SJSA1 (cell line): ENCODE measurements around the gene TM2D1. TPM values are rescaled to one million over a fixed set of nuclear protein-coding genes. Genes with fewer than 3 reads are reported as not detected.

Experiments
- DNase-seq, 2 experiments: peaks; one replicate each; pipeline ENCODE4 v3.0.0-alpha.2; 2015 to 2020; ENCODE audit warnings: low spot score in 2 of 2, low read depth in 1 of 2
- H3K27ac ChIP-seq: fragments of 250-450 bp; sonication (Bioruptor Pico); 2 replicates; pipeline ENCODE4 v1.5.1; 2020; ENCODE audit warnings: mild to moderate bottlenecking, moderate library complexity
- H3K27me3 ChIP-seq: fragments of 250-450 bp; sonication (Bioruptor Pico); replicated peaks from 2 replicates; pipeline ENCODE4 v1.5.1; 2020; ENCODE audit warnings: mild to moderate bottlenecking, moderate library complexity
- H3K36me3 ChIP-seq: fragments of 250-450 bp; sonication (Bioruptor Pico); 2 replicates; pipeline ENCODE4 v1.5.1; 2020; ENCODE audit warnings: mild to moderate bottlenecking
- H3K4me1 ChIP-seq: fragments of 250-450 bp; sonication (Bioruptor Pico); replicated peaks from 2 replicates; pipeline ENCODE4 v1.6.1; 2021; ENCODE audit warnings: mild to moderate bottlenecking
- H3K4me3 ChIP-seq: fragments of 250-450 bp; sonication (Bioruptor Pico); 2 replicates; pipeline ENCODE4 v1.5.1; 2020; ENCODE audit warnings: mild to moderate bottlenecking
- H3K9me3 ChIP-seq: fragments of 250-450 bp; sonication (Bioruptor Pico); replicated peaks from 2 replicates; pipeline ENCODE4 v1.5.1; 2020; ENCODE audit warnings: mild to moderate bottlenecking
- total RNA-seq: library from RNA; depleted of rRNA; stranded (reverse); fragments of >200 nt; shearing (Covaris generic); gene quantifications from 2 replicates; pipeline ENCODE4 v1.2.3, GENCODE V29; 2014; rRNA removed

TM2D1 gene
- total RNA-seq, 1 experiment from 2014 or later, result 55.9 TPM

- 0 out of 2 replicates have a peak, but pooled peaks cover 1% of the 10 kb centered on the region for H3K27me3 ChIP-seq
- no peak for DNase-seq
- no peaks in the 10 kb centered on the region for H3K36me3 ChIP-seq
- H3K9me3 ChIP-seq, result no peaks in the 10 kb centered on the region
- no peaks in the 10 kb centered on the region for H3K4me1 ChIP-seq
- H3K27ac ChIP-seq, result no peak overlapping the region
- H3K4me3 ChIP-seq, result no peak overlapping the region
These were observed 93.5 kb downstream of the TM2D1 start for GRCh38 chr1:61631436-61631835.

Other genes with a start within 250 kb of the TM2D1 start
- 4.5 and 5.8 TPM in 2 replicates for gene PATJ, start 17.3 kb upstream of the TM2D1 start, total RNA-seq